HFFc6 (cell line): ENCODE data around the gene PPARG. TPM values are rescaled to one million over a fixed set of nuclear protein-coding genes. Genes with fewer than 3 reads are reported as not detected.
"Not testable (repeated sequence)": the region's sequence is repeated elsewhere in the genome, so short reads cannot be mapped to it uniquely, and the experiment has no call there.

Experiments
- DNase-seq: peaks from one replicate; pipeline ENCODE4 v3.0.0-alpha.2; 2018
- H3K27ac Mint-ChIP-seq: 2 replicates; pipeline ENCODE4 v1.8.0; 2020; ENCODE audit warnings: mild to moderate bottlenecking, mixed read lengths
- H3K27me3 Mint-ChIP-seq: 2 replicates; pipeline ENCODE4 v1.8.0; 2021; ENCODE audit warnings: mild to moderate bottlenecking, moderate library complexity, mixed read lengths; ENCODE audit not compliant: insufficient read depth
- H3K36me3 Mint-ChIP-seq: 2 replicates; pipeline ENCODE4 v1.8.0; 2021; ENCODE audit warnings: low read depth, mixed read lengths
- H3K4me1 Mint-ChIP-seq: 2 replicates; pipeline ENCODE4 v1.8.0; 2020; ENCODE audit warnings: low read depth, mixed read lengths
- H3K4me3 Mint-ChIP-seq: 2 replicates; pipeline ENCODE4 v1.8.0; 2020; ENCODE audit warnings: mild to moderate bottlenecking, moderate library complexity, mixed read lengths
- H3K9me3 Mint-ChIP-seq: 2 replicates; pipeline ENCODE4 v1.8.0; 2020; ENCODE audit warnings: mild to moderate bottlenecking, mixed read lengths
- CTCF ChIP-seq: fragments of 200-600 bp; sonication (generic); IDR thresholded peaks from 2 replicates; pipeline ENCODE4 v1.5.0; 2021; ENCODE audit warnings: antibody characterized with exemption, mild to moderate bottlenecking
- total RNA-seq, 6 experiments: library from RNA; stranded (reverse); fragmentation: NEBNext Ultra II Directional; extraction: Animal tissue kit (Norgen Biotek cat#: 25700); gene quantifications; 2 replicates in 1 of 6; 3 replicates in 5 of 6; pipeline ENCODE4 v1.2.3, GENCODE V29; 2021

Gene PPARG
- total RNA-seq, 6 experiments from 2014 or later, result 3.7 to 4.8 (median 4.0) TPM

GRCh38 chr3:12452361-12453330 lies 163.8 kb downstream of the PPARG start:
- peaks cover 5% of the 10 kb centered on the region for H3K27me3 Mint-ChIP-seq
- no peaks in the 10 kb centered on the region for H3K9me3 Mint-ChIP-seq
- no peak overlapping the region for H3K4me3 Mint-ChIP-seq
- DNase-seq, result no peak
- no peak overlapping the region for H3K27ac Mint-ChIP-seq
- no peaks in the 10 kb centered on the region for H3K36me3 Mint-ChIP-seq
- no peak for TF ChIP-seq CTCF
- H3K4me1 Mint-ChIP-seq, result peaks cover 23% of the 10 kb centered on the region

- Mint-ChIP-seq H3K9me3 (no peaks in the 10 kb centered on the region), H3K27me3 (peaks cover 3% of the 10 kb centered on the region), H3K27ac (peak overlapping the region; percentile 86), H3K4me3 (peak overlapping the region; percentile 44), H3K4me1 (peaks cover 23% of the 10 kb centered on the region), H3K36me3 (no peaks in the 10 kb centered on the region)
- TF ChIP-seq CTCF, result peak; percentile 23
- DNase-seq, result peak; percentile 23
Measured at GRCh38 chr3:12454076-12454815, 165.4 kb downstream of the PPARG start.

- H3K4me3 Mint-ChIP-seq, result peak overlapping the region; percentile 44
- peak overlapping the region; percentile 86 for H3K27ac Mint-ChIP-seq
- no peak for TF ChIP-seq CTCF
- H3K4me1 Mint-ChIP-seq, result peaks cover 23% of the 10 kb centered on the region
- H3K36me3 Mint-ChIP-seq, result no peaks in the 10 kb centered on the region
- no peaks in the 10 kb centered on the region for H3K9me3 Mint-ChIP-seq
- peaks cover 3% of the 10 kb centered on the region for H3K27me3 Mint-ChIP-seq
- DNase-seq, result peak; percentile 18
Measured at GRCh38 chr3:12454816-12455121, 165.9 kb downstream of the PPARG start.

- no peak for TF ChIP-seq CTCF
Measured at GRCh38 chr3:12455740-12456139, 166.9 kb downstream of the PPARG start.

GRCh38 chr3:12456441-12456840 lies 167.6 kb downstream of the PPARG start:
- Mint-ChIP-seq H3K27me3 (peaks cover 7% of the 10 kb centered on the region), H3K4me1 (peaks cover 30% of the 10 kb centered on the region), H3K4me3 (no peak overlapping the region), H3K9me3 (no peaks in the 10 kb centered on the region), H3K27ac (no peak overlapping the region), H3K36me3 (no peaks in the 10 kb centered on the region)
- TF ChIP-seq CTCF, result no peak
- DNase-seq, result no peak

More at GRCh38 chr3:12455740-12456139, 166.9 kb downstream of the PPARG start:
- Mint-ChIP-seq H3K27ac (no peak overlapping the region), H3K4me1 (peaks cover 23% of the 10 kb centered on the region), H3K27me3 (peaks cover 7% of the 10 kb centered on the region), H3K9me3 (no peaks in the 10 kb centered on the region), H3K36me3 (no peaks in the 10 kb centered on the region), H3K4me3 (no peak overlapping the region)
- DNase-seq, result no peak

GRCh38 chr3:12457380-12457779 lies 168.5 kb downstream of the PPARG start:
- not testable (repeated sequence) for DNase-seq, H3K27me3 Mint-ChIP-seq, H3K27ac Mint-ChIP-seq, H3K36me3 Mint-ChIP-seq, H3K9me3 Mint-ChIP-seq, H3K4me3 Mint-ChIP-seq
- peaks cover 30% of the 10 kb centered on the region for H3K4me1 Mint-ChIP-seq
